PC-3 (cell line): ENCODE results near the gene PRSS8. TPM values are rescaled to one million over a fixed set of nuclear protein-coding genes. Genes with fewer than 3 reads are reported as not detected.

Experiments
- ATAC-seq: fragments of 200-7000 bp; cut with Tn5 transposase; 2 replicates; pipeline ENCODE4 v1.9.1; 2020; ENCODE audit warnings: mild to moderate bottlenecking, moderate library complexity
- BruUV-seq: library from RNA; stranded (reverse); fragments of 400-500 nt; replicated peaks from 2 replicates; lab custom pipeline; 2021; lab: Mats Ljungman, UMichigan
- CTCF ChIA-PET: fragments of 300-600 bp; sonication (Branson Sonifier 250); formaldehyde crosslinking; loops from one replicate; lab custom pipeline; 2022; ENCODE audit warnings: antibody characterized with exemption; lab: Charles Lee
- POLR2A ChIA-PET: fragments of 300-600 bp; sonication (Branson Sonifier 250); formaldehyde crosslinking; loops from one replicate; lab custom pipeline; 2022; ENCODE audit warnings: antibody characterized with exemption; ENCODE audit not compliant: unreplicated experiment; lab: Charles Lee
- DNase-seq: peaks from one replicate; pipeline ENCODE4 v3.0.0-alpha.2; 2015
- H2AFZ ChIP-seq: fragments of 300-600 bp; sonication (generic); 2 replicates; pipeline ENCODE4 v1.6.0; 2016; ENCODE audit warnings: antibody characterized with exemption, low read length
- H3F3A ChIP-seq: fragments of 300-600 bp; sonication (generic); one replicate; pipeline ENCODE4 v1.6.0; 2017; ENCODE audit warnings: antibody characterized with exemption, low read length, control low read depth, mild to moderate bottlenecking; ENCODE audit not compliant: unreplicated experiment
- H3K27ac ChIP-seq: fragments of 300-600 bp; sonication (generic); 2 replicates; pipeline ENCODE4 v1.5.1; 2016; ENCODE audit warnings: mild to moderate bottlenecking, low read length
- H3K27me3 ChIP-seq: fragments of 300-600 bp; sonication (generic); 2 replicates; pipeline ENCODE4 v1.6.1; 2016; ENCODE audit warnings: low read length, mixed read lengths
- H3K36me3 ChIP-seq: fragments of 300-600 bp; sonication (generic); 2 replicates; pipeline ENCODE4 v1.6.1; 2016; ENCODE audit warnings: low read depth, mixed run types, low read length, mixed read lengths
- H3K4me1 ChIP-seq: fragments of 300-600 bp; sonication (generic); 2 replicates; pipeline ENCODE4 v1.5.1; 2016; ENCODE audit warnings: low read length; ENCODE audit not compliant: insufficient read depth
- H3K4me2 ChIP-seq: fragments of 300-600 bp; sonication (generic); 2 replicates; pipeline ENCODE4 v1.6.0; 2016; ENCODE audit warnings: low read length
- H3K4me3 ChIP-seq: fragments of 300-600 bp; sonication (generic); 2 replicates; pipeline ENCODE4 v1.5.1; 2016; ENCODE audit warnings: mild to moderate bottlenecking, low read length, mixed read lengths
- H3K79me2 ChIP-seq: fragments of 300-600 bp; sonication (generic); 2 replicates; pipeline ENCODE4 v1.6.1; 2017; ENCODE audit warnings: low read length, mixed read lengths
- H3K9ac ChIP-seq: fragments of 300-600 bp; sonication (generic); 2 replicates; pipeline ENCODE4 v1.6.0; 2016; ENCODE audit warnings: mild to moderate bottlenecking, low read length
- H3K9me2 ChIP-seq: fragments of 300-600 bp; sonication (generic); replicated peaks from 2 replicates; pipeline ENCODE4 v1.6.1; 2016; ENCODE audit warnings: mixed run types, low read length, mixed read lengths
- H3K9me3 ChIP-seq: fragments of 300-600 bp; sonication (generic); 2 replicates; pipeline ENCODE4 v1.6.1; 2016; ENCODE audit warnings: low read length, mixed read lengths
- H4K20me1 ChIP-seq: fragments of 300-600 bp; sonication (generic); 2 replicates; pipeline ENCODE4 v1.6.1; 2016; ENCODE audit warnings: low read length, mixed read lengths
- EZH2 ChIP-seq: fragments of 300-600 bp; sonication (generic); IDR thresholded peaks from one replicate; pipeline ENCODE4 v1.6.1; 2017; ENCODE audit warnings: antibody characterized with exemption, mild to moderate bottlenecking, low read length; ENCODE audit not compliant: unreplicated experiment
- EZH2phosphoT487 ChIP-seq: fragments of 300-600 bp; sonication (generic); IDR thresholded peaks from 2 replicates; pipeline ENCODE4 v1.6.1; 2018; ENCODE audit warnings: mild to moderate bottlenecking, antibody characterized with exemption, low read length, borderline replicate concordance
- intact Hi-C: fragments of 100-400 bp; cut with micrococcal nuclease; formaldehyde crosslinking; loops from 2 replicates; pipeline ENCODE4 v1.9.0; 2023
- total RNA-seq: library from RNA; depleted of rRNA; stranded (reverse); fragments of >200 nt; gene quantifications from 2 replicates; pipeline ENCODE4 v1.2.3, GENCODE V29; 2014
- TF ChIP-seq, protein P1 (sequence below): fragments of 300-600 bp; sonication (generic); conservative IDR thresholded peaks from 2 replicates; pipeline ENCODE4 v1.5.1; 2017; ENCODE audit warnings: antibody characterized with exemption, low read depth, mild to moderate bottlenecking, low read length

Gene PRSS8
- total RNA-seq, 1 experiment from 2014 or later = 23.4 TPM

DNA sequence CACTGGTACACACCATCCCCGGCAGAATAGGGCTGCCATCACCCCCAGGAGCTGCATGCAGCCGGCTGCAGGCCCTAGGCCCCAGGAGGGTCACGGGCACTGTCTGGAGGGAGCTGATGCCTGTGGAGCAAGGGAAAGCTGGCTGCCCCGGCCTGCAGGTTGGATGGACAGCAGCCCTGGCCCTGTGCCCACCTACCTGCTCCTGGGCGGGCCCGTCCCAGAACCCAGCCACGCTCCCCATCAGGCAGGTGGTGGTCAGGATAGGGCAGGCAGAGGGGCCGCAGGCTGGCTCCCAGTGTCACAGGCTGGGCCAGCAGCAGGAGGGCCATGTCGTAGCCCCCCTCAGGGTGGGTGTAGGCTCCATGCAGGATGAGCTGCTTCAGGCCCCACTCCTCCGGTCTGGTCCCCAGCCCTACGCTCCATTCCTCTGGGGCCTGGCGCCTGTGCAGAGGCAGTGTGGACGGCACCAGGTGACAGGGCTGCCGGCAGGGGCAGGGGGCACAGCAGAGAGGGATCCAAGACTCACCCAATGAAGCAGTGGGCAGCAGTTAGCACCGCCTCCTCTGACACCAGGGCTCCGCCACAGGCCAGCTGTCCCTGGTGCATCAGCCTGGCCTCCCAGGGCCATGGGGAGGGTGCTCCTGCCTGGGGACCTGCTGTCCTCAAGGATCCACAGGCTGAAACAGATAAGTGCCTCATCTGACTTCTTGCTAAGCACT is 50.8 kb downstream of the PRSS8 start:
- BruUV-seq = no TSS peak
- Histone ChIP-seq H3K27ac (no peak overlapping the region), H3F3A (no peaks in the 10 kb centered on the region), H2AFZ (no peak overlapping the region), H3K9ac (no peak overlapping the region), H3K4me1 (no peaks in the 10 kb centered on the region), H3K9me2 (no peaks in the 10 kb centered on the region), H3K4me2 (no peak overlapping the region), H3K27me3 (no peaks in the 10 kb centered on the region), H3K9me3 (no peaks in the 10 kb centered on the region), H4K20me1 (no peaks in the 10 kb centered on the region), H3K4me3 (no peak overlapping the region), H3K79me2 (no peaks in the 10 kb centered on the region), H3K36me3 (no peaks in the 10 kb centered on the region)
- intact Hi-C loops = no loop called here
- ChIA-PET POLR2A (no interaction called here), CTCF (no interaction called here)
- ATAC-seq (no peak), DNase-seq (no peak)
- TF ChIP-seq, protein P1, sequence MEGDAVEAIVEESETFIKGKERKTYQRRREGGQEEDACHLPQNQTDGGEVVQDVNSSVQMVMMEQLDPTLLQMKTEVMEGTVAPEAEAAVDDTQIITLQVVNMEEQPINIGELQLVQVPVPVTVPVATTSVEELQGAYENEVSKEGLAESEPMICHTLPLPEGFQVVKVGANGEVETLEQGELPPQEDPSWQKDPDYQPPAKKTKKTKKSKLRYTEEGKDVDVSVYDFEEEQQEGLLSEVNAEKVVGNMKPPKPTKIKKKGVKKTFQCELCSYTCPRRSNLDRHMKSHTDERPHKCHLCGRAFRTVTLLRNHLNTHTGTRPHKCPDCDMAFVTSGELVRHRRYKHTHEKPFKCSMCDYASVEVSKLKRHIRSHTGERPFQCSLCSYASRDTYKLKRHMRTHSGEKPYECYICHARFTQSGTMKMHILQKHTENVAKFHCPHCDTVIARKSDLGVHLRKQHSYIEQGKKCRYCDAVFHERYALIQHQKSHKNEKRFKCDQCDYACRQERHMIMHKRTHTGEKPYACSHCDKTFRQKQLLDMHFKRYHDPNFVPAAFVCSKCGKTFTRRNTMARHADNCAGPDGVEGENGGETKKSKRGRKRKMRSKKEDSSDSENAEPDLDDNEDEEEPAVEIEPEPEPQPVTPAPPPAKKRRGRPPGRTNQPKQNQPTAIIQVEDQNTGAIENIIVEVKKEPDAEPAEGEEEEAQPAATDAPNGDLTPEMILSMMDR = no peak
- TF ChIP-seq EZH2phosphoT487 (no peak), EZH2 (no peak)

DNA sequence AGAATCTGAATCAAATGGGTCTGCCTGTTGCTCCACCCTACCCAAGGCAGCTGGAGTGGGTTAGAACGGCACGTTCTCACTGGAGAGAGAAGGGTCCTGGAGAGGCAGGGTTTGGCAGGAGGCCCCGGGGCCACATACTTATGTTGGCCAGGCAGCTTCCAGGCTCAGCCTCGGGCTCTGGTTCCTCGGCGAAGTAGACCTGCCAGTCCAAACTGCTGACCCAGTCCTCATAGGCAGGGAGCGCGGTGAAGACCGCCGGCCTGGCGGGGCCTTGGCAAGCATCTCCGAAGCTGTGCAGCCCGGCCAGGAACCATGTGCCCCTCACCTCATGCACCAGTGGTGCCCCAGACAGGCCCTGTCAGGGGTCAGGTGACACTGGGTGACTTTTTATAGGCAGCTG is 51.5 kb downstream of the PRSS8 start:
- Histone ChIP-seq H3K79me2 (no peaks in the 10 kb centered on the region), H2AFZ (no peak overlapping the region), H3K4me2 (no peak overlapping the region), H3K4me1 (no peaks in the 10 kb centered on the region), H3K36me3 (no peaks in the 10 kb centered on the region), H3K27me3 (no peaks in the 10 kb centered on the region), H3K27ac (no peak overlapping the region), H4K20me1 (no peaks in the 10 kb centered on the region), H3K9ac (no peak overlapping the region), H3K9me3 (no peaks in the 10 kb centered on the region), H3K9me2 (no peaks in the 10 kb centered on the region), H3F3A (no peaks in the 10 kb centered on the region), H3K4me3 (no peak overlapping the region)
- DNase-seq (no peak), ATAC-seq (no peak)
- POLR2A ChIA-PET = no interaction called here
- CTCF ChIA-PET = no interaction called here
- intact Hi-C loops = no loop called here
- BruUV-seq = no TSS peak
- no peak for TF ChIP-seq EZH2phosphoT487
- no peak for TF ChIP-seq EZH2
- TF ChIP-seq, protein P1 = no peak

DNA sequence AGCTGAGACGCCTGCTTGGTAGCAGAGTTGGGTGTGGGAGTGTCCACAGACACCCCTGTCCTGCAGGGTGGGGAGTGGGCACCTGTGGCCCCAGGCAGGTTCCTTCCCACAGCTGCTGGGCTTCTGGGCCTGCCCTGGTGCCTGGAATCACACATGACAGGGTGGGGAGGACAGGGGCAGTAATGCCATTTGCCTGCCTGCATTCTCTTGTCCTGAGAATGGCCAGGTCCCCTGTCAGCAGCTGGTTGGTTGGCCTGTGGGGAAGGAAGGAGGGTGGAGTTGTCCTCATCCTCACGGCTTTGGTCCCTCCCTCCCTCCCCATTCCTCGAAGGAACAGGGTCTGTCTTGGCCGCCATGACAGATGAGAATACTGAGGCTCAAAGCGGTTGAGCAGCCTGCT is 52.0 kb downstream of the PRSS8 start:
- H3K9me2 ChIP-seq = no peaks in the 10 kb centered on the region
- no peak overlapping the region for H3K9ac ChIP-seq
- H3K79me2 ChIP-seq = no peaks in the 10 kb centered on the region
- no peaks in the 10 kb centered on the region for H3K9me3 ChIP-seq
- H3F3A ChIP-seq = no peaks in the 10 kb centered on the region
- H3K27ac ChIP-seq = no peak overlapping the region
- no TSS peak for BruUV-seq
- no peak for DNase-seq
- intact Hi-C loops = no loop called here
- no peak overlapping the region for H3K4me2 ChIP-seq
- no peak for ATAC-seq
- H3K27me3 ChIP-seq = no peaks in the 10 kb centered on the region
- POLR2A ChIA-PET = no interaction called here
- CTCF ChIA-PET = no interaction called here
- H2AFZ ChIP-seq = no peak overlapping the region
- TF ChIP-seq EZH2 = no peak
- TF ChIP-seq, protein P1 = no peak
- no peaks in the 10 kb centered on the region for H3K36me3 ChIP-seq
- no peaks in the 10 kb centered on the region for H4K20me1 ChIP-seq
- no peaks in the 10 kb centered on the region for H3K4me1 ChIP-seq
- H3K4me3 ChIP-seq = no peak overlapping the region
